Measurements from ENCODE around the gene PDGFB.

DNA sequence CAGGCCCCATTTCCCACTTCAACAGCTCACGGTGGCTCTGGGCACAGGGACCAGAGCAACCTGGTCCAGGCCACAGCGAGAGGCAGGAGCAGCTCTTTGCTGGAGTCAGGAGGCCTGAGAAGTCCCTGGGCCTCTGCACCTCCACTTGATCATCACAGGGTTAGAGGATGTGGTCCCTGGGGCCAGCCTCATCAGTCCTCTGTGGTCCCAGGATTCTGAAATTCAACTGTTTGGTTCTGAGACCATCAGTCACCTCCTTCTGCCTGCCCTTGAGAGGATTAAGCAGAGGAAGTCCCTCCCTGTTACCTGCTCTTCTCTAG, 67.4 kb downstream of the PDGFB start:
- TF ChIP-seq POLR2AphosphoS5 (IDR thresholded peaks at IDR 0.05; ENCODE audit: low read depth) = no peak
- TF ChIP-seq, protein P1, sequence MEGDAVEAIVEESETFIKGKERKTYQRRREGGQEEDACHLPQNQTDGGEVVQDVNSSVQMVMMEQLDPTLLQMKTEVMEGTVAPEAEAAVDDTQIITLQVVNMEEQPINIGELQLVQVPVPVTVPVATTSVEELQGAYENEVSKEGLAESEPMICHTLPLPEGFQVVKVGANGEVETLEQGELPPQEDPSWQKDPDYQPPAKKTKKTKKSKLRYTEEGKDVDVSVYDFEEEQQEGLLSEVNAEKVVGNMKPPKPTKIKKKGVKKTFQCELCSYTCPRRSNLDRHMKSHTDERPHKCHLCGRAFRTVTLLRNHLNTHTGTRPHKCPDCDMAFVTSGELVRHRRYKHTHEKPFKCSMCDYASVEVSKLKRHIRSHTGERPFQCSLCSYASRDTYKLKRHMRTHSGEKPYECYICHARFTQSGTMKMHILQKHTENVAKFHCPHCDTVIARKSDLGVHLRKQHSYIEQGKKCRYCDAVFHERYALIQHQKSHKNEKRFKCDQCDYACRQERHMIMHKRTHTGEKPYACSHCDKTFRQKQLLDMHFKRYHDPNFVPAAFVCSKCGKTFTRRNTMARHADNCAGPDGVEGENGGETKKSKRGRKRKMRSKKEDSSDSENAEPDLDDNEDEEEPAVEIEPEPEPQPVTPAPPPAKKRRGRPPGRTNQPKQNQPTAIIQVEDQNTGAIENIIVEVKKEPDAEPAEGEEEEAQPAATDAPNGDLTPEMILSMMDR (conservative IDR thresholded peaks at IDR 0.05; ENCODE audit: low read depth in 2 of 2) = no peak
- no peak for TF ChIP-seq EZH2 (IDR thresholded peaks at IDR 0.05; ENCODE audit: low read depth, unreplicated experiment)
- TF ChIP-seq, protein P2, sequence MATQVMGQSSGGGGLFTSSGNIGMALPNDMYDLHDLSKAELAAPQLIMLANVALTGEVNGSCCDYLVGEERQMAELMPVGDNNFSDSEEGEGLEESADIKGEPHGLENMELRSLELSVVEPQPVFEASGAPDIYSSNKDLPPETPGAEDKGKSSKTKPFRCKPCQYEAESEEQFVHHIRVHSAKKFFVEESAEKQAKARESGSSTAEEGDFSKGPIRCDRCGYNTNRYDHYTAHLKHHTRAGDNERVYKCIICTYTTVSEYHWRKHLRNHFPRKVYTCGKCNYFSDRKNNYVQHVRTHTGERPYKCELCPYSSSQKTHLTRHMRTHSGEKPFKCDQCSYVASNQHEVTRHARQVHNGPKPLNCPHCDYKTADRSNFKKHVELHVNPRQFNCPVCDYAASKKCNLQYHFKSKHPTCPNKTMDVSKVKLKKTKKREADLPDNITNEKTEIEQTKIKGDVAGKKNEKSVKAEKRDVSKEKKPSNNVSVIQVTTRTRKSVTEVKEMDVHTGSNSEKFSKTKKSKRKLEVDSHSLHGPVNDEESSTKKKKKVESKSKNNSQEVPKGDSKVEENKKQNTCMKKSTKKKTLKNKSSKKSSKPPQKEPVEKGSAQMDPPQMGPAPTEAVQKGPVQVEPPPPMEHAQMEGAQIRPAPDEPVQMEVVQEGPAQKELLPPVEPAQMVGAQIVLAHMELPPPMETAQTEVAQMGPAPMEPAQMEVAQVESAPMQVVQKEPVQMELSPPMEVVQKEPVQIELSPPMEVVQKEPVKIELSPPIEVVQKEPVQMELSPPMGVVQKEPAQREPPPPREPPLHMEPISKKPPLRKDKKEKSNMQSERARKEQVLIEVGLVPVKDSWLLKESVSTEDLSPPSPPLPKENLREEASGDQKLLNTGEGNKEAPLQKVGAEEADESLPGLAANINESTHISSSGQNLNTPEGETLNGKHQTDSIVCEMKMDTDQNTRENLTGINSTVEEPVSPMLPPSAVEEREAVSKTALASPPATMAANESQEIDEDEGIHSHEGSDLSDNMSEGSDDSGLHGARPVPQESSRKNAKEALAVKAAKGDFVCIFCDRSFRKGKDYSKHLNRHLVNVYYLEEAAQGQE (IDR thresholded peaks at IDR 0.05; ENCODE audit: unreplicated experiment) = no peak
- TF ChIP-seq JUNB (IDR thresholded peaks at IDR 0.05; ENCODE audit: unreplicated experiment) = no peak
- TF ChIP-seq, protein P3, sequence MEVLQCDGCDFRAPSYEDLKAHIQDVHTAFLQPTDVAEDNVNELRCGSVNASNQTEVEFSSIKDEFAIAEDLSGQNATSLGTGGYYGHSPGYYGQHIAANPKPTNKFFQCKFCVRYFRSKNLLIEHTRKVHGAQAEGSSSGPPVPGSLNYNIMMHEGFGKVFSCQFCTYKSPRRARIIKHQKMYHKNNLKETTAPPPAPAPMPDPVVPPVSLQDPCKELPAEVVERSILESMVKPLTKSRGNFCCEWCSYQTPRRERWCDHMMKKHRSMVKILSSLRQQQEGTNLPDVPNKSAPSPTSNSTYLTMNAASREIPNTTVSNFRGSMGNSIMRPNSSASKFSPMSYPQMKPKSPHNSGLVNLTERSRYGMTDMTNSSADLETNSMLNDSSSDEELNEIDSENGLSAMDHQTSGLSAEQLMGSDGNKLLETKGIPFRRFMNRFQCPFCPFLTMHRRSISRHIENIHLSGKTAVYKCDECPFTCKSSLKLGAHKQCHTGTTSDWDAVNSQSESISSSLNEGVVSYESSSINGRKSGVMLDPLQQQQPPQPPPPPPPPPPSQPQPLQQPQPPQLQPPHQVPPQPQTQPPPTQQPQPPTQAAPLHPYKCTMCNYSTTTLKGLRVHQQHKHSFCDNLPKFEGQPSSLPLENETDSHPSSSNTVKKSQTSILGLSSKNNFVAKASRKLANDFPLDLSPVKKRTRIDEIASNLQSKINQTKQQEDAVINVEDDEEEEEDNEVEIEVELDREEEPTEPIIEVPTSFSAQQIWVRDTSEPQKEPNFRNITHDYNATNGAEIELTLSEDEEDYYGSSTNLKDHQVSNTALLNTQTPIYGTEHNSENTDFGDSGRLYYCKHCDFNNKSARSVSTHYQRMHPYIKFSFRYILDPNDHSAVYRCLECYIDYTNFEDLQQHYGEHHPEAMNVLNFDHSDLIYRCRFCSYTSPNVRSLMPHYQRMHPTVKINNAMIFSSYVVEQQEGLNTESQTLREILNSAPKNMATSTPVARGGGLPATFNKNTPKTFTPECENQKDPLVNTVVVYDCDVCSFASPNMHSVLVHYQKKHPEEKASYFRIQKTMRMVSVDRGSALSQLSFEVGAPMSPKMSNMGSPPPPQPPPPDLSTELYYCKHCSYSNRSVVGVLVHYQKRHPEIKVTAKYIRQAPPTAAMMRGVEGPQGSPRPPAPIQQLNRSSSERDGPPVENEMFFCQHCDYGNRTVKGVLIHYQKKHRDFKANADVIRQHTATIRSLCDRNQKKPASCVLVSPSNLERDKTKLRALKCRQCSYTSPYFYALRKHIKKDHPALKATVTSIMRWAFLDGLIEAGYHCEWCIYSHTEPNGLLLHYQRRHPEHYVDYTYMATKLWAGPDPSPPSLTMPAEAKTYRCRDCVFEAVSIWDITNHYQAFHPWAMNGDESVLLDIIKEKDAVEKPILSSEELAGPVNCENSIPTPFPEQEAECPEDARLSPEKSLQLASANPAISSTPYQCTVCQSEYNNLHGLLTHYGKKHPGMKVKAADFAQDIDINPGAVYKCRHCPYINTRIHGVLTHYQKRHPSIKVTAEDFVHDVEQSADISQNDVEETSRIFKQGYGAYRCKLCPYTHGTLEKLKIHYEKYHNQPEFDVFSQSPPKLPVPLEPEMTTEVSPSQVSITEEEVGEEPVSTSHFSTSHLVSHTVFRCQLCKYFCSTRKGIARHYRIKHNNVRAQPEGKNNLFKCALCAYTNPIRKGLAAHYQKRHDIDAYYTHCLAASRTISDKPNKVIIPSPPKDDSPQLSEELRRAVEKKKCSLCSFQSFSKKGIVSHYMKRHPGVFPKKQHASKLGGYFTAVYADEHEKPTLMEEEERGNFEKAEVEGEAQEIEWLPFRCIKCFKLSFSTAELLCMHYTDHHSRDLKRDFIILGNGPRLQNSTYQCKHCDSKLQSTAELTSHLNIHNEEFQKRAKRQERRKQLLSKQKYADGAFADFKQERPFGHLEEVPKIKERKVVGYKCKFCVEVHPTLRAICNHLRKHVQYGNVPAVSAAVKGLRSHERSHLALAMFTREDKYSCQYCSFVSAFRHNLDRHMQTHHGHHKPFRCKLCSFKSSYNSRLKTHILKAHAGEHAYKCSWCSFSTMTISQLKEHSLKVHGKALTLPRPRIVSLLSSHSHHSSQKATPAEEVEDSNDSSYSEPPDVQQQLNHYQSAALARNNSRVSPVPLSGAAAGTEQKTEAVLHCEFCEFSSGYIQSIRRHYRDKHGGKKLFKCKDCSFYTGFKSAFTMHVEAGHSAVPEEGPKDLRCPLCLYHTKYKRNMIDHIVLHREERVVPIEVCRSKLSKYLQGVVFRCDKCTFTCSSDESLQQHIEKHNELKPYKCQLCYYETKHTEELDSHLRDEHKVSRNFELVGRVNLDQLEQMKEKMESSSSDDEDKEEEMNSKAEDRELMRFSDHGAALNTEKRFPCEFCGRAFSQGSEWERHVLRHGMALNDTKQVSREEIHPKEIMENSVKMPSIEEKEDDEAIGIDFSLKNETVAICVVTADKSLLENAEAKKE (CRISPR knock-in tag; IDR thresholded peaks at IDR 0.05) = no peak

Measured in GM23338 (cell line).